Stimulated activated CD4-positive, alpha-beta T cell treated with anti-CD3 and anti-CD28 coated beads, TNF-alpha, amount 100 ng/mL, for 4 hours (primary cell): ENCODE data around the gene FGF1.

Experiments
- DNase-seq, 3 experiments: peaks; one replicate each; pipeline ENCODE4 v3.0.0-alpha.2; 2020; ENCODE audit warnings: low read depth in 3 of 3

The FGF1 gene

DNA sequence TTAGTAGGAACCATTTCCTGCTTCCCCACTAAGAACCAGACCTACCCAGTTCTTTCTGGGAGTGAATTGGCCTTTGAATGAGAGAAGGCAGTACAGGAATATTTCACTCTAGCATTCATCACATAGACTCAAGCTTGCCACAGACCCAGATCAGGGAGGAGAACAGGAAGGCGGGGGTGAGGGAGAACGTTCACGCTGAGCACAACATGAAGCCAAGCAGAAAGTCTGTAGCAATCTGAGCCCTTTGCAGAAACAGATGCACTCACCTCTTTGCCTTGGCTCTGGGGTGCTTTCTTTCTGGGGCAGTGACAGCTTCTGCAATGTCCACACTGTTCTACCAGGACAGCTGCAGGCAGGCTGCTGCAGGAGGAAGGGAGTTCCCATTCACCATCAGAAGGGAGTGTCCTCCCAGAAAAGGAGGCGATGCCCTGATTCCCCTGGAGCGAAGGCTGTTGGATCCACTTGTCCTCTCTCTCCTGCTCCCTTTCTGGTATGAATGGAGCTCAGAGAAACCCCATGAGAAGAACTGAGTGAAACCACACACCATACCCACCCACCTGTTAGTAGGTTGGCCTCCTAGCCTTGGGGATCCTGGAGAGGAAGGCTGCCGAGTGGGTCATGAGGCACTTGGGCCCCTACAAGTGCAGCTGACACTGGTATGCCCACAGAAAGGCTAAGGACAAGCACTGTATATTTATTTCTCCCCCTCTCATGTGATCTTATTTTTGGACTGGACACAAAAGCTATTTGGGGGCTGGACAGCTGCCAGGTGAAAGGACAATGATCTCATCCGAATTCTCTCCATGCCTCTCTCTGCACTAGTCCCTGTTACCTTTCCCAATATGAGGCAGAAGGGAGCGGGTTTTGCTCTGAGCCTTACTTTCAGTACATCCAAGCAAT, 11.7 kb upstream of the FGF1 start:
- DNase-seq = no peak

GRCh38 chr5:142696379-142696778, 10.5 kb upstream of the FGF1 start:
- DNase-seq = no peak

GRCh38 chr5:142694092-142694856, 8.4 kb upstream of the FGF1 start:
- DNase-seq = no peak

DNA sequence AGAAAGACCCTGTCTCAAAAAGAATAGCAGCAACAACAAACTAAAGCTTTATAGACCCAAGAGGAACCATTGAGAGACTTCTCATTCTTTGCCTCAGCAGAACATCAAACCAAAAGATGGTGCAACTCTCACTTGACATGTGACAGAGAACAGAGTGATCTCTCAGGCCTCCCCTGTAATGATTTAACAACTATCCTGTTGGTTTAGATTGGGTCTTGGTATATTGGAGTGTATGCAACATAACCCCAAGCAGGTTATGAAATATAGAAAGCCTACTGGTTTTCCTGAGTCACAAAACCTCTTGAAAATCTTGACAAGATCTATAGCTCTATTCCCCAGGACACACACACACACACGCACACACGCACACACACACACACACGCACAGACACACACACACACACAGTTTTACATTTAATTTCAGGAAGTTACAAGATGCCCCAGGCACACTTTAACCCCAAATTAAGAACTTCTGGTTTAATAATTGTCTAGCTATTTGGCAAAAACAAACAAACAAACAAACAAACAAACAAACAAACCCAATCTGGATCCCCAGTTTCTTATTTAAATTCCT, 6.5 kb upstream of the FGF1 start:
- no peak for DNase-seq

DNA sequence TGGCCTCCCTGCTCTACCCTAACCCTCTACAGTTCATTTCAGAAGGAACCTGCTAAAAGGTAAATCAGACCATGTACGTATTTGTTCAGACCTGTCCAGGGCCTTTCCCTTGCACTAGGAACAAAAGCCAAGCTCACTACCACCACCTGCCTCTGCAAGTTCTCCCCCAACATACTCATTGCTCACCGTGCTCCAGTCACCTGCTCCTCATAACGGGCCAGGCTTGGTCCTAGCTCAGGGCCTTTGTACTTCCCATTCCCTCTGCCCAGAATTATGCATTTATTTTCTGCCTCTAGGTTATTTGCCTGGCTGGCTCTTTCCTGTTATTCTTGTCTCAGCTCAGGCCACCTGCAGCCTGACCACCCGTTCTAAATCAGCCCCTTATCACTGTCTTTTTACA, 4.8 kb upstream of the FGF1 start:
- no peak for DNase-seq

DNA sequence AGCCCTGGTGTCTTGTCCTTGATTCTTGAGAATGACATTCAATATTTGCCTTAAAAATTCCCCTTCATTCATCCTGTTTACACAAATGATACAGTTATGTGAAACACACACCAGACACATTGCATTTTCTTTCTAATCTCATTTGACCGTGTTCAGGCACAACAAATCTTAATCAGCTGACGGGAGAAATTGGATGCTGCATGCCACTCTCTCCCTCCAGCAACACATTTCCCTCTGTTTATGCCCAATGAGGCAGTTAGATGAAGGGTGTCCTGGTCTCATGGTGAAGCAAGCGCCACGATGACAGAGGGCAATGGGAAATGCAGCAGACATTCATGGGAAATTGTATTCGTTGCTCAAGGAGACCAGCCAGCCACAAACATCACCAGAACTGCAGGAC, 3.2 kb upstream of the FGF1 start:
- no peak for DNase-seq

DNA sequence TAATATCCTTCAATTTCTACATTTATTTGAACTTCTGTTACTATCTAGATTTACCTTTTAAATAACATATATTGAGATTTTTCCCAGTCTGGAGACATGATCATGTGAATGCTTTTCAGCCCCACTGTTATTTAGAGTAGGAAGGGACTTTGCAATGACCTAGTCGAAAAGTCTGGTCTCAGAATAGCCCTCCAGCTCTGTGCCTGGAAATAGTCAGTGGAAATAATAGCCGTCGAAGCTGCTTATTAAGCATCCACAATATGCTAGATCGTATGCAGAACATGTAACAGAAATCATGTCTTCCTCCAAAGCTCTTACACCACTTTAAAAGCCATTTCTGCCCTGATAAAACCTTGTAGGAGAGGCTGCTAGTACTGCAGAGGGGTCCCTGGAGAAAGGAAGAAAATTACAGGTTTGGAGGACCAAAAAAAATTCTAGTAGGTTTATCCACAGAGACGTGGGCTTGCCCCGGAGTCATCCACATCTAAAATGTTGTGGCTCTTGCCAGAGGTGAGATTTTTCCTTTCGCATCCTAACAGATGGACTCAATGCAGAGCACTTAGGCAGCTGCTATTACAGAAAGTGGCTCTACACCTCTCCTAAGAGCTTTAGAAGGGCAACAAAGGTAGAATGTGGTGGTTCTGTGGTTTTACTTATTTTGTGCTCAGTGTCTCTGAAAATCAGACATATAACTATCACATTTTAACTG, 2.5 kb upstream of the FGF1 start:
- no peak for DNase-seq

GRCh38 chr5:142686968-142687367, 1.1 kb upstream of the FGF1 start:
- DNase-seq = no peak

GRCh38 chr5:142686210-142686734, 382 bp upstream of the FGF1 start:
- no peak for DNase-seq

DNA sequence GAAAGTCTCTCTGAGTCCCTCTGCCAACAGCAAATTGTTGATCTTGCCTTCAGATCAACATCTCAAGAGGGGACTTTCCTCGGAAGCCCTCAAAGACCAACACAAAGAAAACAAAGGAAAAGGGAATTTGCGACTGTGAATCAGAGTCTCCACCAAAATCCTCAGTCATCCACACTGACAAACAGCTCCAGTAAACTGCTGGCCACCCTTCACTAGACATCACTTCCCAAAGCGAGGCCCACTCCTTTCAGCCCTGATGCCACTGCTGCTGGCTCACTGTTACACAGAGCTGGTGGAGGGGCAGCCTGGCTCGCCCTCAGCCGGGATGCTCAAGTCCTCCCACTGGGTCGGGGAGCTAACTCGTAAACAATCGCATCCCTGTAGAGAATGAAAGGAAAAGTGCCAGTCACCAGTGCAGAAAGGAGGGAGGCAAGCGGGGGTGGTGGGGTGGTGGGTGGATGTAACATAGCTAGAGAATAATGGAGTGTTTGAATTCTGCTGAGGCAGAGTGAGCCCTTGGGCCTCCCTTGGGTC, 1.3 kb downstream of the FGF1 start:
- DNase-seq = no peak

DNA sequence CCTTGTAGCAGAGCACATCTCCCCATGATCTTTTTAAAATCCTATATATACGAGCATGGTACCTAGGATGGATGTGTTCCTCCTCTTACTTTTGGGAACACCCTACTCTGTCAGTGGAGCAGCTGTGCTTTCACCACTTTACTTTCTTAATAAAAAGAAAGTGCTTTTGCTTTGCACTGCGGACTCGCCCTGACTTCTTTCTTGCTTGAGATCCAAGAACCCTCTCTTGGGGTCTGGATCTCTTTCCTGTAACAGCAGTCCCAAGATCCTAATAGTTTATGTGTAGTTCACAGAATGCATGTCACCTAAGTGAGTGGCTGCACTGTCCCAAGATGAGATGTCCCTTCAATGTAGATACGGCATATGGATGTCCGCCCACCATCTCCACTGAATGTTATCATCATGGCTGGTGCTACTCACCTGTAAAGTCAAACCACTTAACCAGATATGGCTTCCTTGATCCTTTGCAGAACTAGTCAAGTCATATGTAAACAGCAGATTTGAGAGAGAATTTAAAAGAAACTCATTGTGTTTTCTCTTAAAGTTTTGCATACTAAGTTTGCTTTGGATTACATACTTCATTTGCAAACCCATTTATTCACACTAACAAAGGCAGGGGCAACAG, 1.9 kb downstream of the FGF1 start:
- no peak for DNase-seq

DNA sequence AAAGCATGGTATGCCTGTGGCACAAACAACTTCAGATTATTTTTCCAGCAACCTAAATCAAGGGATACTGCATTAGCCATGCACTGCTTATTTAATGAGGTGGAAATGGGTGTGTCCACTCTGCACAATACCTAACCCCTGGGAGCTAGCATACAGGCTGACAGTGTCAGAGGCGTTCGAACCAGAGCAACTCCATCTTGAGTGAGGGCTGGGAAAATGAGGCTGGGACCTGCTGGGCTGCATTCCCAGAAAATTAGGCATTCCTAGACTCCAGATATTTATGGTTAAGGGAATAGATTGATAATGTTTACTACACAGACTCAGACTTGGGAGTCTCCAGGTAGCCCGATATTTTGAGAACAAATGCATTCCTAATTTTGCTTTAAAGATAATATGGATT, 2.8 kb downstream of the FGF1 start:
- no peak for DNase-seq

DNA sequence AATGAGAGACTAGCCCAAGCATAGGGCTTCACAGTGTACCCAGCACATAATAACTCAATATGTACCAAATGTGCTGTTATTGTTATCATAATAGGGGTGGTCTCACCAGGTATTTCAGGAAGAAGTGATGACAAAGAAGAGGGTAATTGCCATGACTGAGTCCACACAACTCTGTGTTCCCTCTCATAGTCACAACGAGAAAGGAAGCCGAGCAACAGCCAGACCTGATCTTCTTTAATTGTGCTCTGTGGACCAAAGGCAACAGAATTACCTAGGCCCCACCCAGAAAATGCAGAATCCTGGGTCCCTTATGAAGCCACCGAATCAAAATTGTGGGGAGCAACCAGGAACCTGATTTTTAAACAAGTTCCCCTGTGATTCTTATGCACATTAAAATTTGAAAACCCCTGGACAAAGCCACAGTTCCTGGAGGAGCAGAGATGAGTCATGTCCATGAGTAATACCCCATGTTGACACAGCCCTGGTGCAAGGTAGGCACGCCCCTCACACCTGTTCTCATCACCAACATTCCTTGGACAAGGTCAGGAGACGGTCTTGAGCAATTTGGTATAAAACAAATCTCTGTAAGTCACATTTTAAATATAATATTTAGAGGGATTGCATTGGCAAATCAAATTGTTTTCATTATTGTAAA, 5.2 kb downstream of the FGF1 start:
- no peak for DNase-seq

- DNase-seq = no peak
Observed at GRCh38 chr5:142679744-142680143, 6.1 kb downstream of the FGF1 start.

DNA sequence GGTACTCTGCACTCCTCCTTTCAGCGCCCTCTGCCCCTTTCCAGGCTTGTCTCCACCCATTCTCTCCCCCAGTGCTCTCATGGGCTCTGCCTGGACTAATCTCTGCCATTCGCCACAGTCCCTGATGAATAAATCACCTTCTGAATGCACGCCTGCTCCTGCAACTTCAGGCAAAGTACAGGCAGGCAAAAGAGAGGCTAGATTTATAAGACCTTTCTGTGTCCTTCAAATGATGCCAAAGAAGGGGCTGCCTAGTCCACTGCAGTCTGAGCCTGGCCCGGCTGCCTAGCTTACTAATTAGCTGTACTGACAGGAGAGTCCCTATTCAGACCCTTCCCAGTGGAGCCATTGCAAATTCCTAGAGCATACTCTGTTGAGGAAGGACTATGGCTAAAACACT, 7.4 kb downstream of the FGF1 start:
- no peak for DNase-seq

DNA sequence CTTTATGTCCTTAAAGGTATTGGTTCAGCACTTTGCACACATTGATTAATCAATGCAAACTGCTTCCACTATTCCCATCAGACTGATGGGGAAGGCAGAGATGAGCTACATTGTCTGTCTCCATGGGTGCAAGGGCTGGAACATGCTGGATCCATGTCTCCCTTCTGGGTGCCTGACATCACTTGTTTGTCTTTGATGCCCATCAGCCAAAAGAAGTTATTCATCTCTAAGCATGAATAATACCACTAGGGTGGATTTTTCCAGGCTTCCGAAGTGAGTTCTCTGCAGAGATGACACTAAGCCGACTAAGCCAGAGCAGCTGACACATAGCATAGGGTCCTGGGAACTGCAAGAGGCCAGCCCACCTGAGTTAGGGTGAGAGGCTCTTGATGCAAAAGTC, 8.7 kb downstream of the FGF1 start:
- no peak for DNase-seq

- no peak for DNase-seq
Observed at GRCh38 chr5:142676318-142676717, 9.6 kb downstream of the FGF1 start.

DNA sequence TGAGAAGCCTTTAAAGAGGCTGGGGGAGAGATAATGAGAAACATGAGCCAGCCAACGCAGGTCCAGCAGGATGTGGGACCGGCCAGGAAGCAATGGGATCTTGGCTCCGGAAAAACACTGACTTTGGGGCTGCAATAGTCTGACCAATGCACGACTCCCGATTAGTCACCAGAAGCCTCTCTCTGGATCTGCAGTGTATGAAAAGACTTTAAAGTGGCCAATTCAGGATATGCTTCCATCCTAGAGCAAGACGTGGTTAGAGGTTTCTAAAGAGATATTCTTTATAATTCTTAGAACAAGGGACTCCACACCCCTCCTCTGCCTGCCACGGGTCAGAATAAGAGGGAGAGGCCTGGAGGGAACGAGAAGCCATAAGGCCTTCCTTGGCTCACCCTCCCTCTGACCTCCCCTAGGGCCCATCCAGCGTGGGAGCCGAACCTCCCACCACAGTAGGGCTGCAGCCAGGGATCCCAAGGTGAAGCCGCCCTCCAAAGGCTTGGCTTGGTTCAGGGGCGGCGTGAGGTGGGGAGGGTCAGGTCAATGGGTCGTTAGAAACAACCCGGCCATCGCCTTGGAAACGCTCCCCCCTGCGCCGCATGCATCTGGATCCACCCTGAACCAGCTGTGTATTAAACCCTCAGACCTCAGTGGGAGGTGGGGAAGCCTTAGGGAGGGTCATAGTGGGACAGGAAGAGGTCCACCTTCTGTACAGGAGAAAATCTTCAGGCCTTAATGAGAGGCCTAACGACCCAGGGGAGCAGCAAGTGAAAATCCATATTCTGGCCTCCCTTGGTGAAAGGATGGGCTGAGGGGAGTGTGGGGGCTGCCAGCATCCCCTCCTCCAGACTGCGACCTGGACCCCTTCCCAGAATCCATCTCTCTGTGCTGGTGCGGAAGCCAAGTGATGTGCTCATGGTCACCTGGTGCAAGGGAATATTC, 11.1 kb downstream of the FGF1 start:
- DNase-seq = no peak

DNA sequence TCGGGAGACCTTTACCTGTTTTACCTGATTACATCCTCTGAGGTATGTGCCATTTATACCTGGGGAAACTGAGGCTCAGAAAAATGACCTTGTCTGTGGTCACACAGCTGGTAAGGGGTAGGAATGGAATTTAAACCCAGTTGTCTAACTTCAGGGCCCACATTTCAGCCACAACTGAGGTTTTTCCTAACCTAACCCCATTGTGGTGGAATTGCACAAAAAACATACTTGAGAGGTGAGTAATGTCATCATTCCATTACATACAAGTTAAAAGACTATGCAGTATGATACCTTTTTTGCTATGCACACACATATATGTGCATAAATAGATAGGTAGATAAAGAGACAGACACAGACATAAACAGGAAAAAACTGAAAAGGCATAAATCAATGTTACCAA, 14.1 kb downstream of the FGF1 start:
- no peak for DNase-seq

DNA sequence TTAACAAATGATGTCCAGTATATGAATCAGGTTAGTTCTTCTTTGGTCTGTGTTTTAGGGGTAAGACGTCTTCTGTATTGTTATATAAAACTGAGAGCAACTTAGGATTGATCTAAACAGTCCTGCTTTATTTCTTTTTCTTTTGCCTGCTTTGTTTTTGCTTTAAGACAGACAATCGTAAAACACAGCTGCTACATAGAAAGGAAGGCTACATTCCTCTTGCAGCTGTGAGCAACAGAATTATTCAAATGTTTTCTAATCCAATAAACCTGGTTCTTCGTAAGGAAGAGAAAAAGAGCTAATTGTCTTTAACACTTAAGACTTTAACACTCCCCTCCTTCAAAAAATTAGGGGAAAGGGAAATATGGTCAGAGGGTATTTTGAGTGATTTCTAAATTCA, 14.6 kb downstream of the FGF1 start:
- DNase-seq = no peak
